Fibroblast of lung (primary cell): ENCODE results near the gene ZAR1. TPM values are rescaled to one million over a fixed set of nuclear protein-coding genes. Genes with fewer than 3 reads are reported as not detected.
A peak's percentile ranks its signal among the peaks of the same experiment; 100 is the strongest.

Source experiments
- DNase-seq, 2 donors: peaks; one replicate each; pipeline versions ENCODE4 v3.0.0 to v3.0.0-alpha.2; 2010; ENCODE audit warnings: low read depth in 2 of 2
- H2AFZ ChIP-seq: 2 replicates; pipeline ENCODE4 v1.5.1; 2012; ENCODE audit warnings: low read length, control low read depth, inconsistent platforms
- H3K27ac ChIP-seq: 2 replicates; pipeline ENCODE4 v1.5.1; 2011; ENCODE audit warnings: low read length, control low read depth; ENCODE audit not compliant: insufficient read depth
- H3K27me3 ChIP-seq: 2 replicates; pipeline ENCODE4 v1.5.1; 2011; ENCODE audit warnings: mild to moderate bottlenecking, low read length; ENCODE audit not compliant: control insufficient read depth, insufficient read depth
- H3K36me3 ChIP-seq: 2 replicates; pipeline ENCODE4 v1.5.1; 2011; ENCODE audit warnings: low read length; ENCODE audit not compliant: control insufficient read depth, insufficient read depth
- H3K4me1 ChIP-seq: 2 replicates; pipeline ENCODE4 v1.5.1; 2011; ENCODE audit warnings: low read length; ENCODE audit not compliant: control insufficient read depth, insufficient read depth; ENCODE audit errors: extremely low read depth
- H3K4me2 ChIP-seq: 2 replicates; pipeline ENCODE4 v1.5.1; 2011; ENCODE audit warnings: low read length, control low read depth; ENCODE audit not compliant: insufficient read depth; ENCODE audit errors: extremely low read depth
- H3K4me3 ChIP-seq, 4 experiments: fragments of 200-600 bp in 1 of 4; sonication (generic) in 1 of 4; replicated peaks in 1 of 4; 2 replicates each; pipeline ENCODE4 v1.5.1; 2011 to 2016; ENCODE audit warnings: low read length in 4 of 4, low read depth in 3 of 4, mild to moderate bottlenecking in 3 of 4, control low read depth in 2 of 4, inconsistent platforms in 1 of 4, mixed read lengths in 1 of 4; ENCODE audit not compliant: insufficient read depth in 1 of 4; ENCODE audit errors: control extremely low read depth in 1 of 4
- H3K79me2 ChIP-seq: 2 replicates; pipeline ENCODE4 v1.5.1; 2012; ENCODE audit warnings: mild to moderate bottlenecking, low read length, inconsistent platforms; ENCODE audit not compliant: control insufficient read depth, insufficient read depth
- H3K9ac ChIP-seq: 2 replicates; pipeline ENCODE4 v1.5.1; 2011; ENCODE audit warnings: mild to moderate bottlenecking, low read length, control low read depth; ENCODE audit not compliant: insufficient read depth
- H3K9me3 ChIP-seq: 2 replicates; pipeline ENCODE4 v1.5.1; 2012; ENCODE audit warnings: low read depth, low read length; ENCODE audit not compliant: control insufficient read depth, insufficient read depth
- H4K20me1 ChIP-seq: 2 replicates; pipeline ENCODE4 v1.5.1; 2011; ENCODE audit warnings: low read length; ENCODE audit not compliant: control insufficient read depth, insufficient read depth; ENCODE audit errors: extremely low read depth
- EZH2 ChIP-seq: IDR thresholded peaks from 2 replicates; pipeline ENCODE4 v1.5.1; 2012; ENCODE audit warnings: low read length, control low read depth, mild to moderate bottlenecking; ENCODE audit errors: missing control alignments
- polyA plus RNA-seq, 2 donors: library from polyadenylated mRNA; depleted of rRNA in 1 of 2; stranded (reverse) in 1 of 2; unstranded in 1 of 2; fragments of >200 nt; gene quantifications; 2 replicates each; pipeline ENCODE4 v1.2.1, GENCODE V29; 2011 to 2012; ENCODE audit warnings: missing spikeins in 1 of 2
- total RNA-seq: library from RNA; depleted of rRNA; stranded (reverse); fragments of >200 nt; gene quantifications from 2 replicates; pipeline ENCODE4 v1.2.1, GENCODE V29; 2014
- TF ChIP-seq, protein P1 (sequence below), 2 donors: IDR thresholded peaks in 1 of 2; conservative IDR thresholded peaks in 1 of 2; 1 replicate in 1 of 2; 2 replicates in 1 of 2; pipeline ENCODE4 v1.5.1; 2011 to 2012; ENCODE audit warnings: low read length in 2 of 2, control low read depth in 1 of 2, inconsistent platforms in 1 of 2, low read depth in 1 of 2, mild to moderate bottlenecking in 1 of 2

Gene ZAR1
- total and polyA plus RNA-seq, 2 donors (not counting 1 experiment from before 2014, with no cell fraction given) = not detected

DNA sequence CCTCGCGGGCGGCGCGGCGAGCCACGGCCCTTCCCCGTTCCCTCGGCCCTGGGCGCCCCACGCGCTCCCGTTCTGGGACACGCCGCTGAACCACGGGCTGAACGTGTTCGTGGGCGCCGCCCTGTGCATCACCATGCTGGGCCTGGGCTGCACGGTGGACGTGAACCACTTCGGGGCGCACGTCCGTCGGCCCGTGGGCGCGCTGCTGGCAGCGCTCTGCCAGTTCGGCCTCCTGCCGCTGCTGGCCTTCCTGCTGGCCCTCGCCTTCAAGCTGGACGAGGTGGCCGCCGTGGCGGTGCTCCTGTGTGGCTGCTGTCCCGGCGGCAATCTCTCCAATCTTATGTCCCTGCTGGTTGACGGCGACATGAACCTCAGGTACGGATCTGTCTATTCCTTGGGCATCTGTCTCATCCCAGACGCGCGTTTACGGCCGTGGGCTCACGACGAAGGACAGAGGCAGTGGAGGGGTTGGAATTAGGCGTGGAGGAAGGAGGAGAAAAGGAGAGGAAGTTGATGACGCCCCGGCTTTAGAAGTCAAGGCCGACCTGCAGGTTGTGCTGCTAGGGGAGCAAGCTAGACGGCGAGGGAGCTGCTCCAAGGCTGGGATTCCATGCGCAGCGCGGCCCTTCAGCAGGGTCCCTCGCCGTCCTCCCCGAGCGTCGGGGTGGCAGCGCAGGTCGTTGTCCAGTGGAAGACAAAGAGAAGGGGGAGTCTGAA is 6.1 kb upstream of the ZAR1 start:
- H3K4me2 ChIP-seq = no peak overlapping the region
- H3K9ac ChIP-seq = no peak overlapping the region
- no peak overlapping the region for H3K27ac ChIP-seq
- peaks cover 38% of the 10 kb centered on the region for H3K27me3 ChIP-seq
- DNase-seq = no peak
- TF ChIP-seq EZH2 = peak; percentile 98
- TF ChIP-seq, protein P1, sequence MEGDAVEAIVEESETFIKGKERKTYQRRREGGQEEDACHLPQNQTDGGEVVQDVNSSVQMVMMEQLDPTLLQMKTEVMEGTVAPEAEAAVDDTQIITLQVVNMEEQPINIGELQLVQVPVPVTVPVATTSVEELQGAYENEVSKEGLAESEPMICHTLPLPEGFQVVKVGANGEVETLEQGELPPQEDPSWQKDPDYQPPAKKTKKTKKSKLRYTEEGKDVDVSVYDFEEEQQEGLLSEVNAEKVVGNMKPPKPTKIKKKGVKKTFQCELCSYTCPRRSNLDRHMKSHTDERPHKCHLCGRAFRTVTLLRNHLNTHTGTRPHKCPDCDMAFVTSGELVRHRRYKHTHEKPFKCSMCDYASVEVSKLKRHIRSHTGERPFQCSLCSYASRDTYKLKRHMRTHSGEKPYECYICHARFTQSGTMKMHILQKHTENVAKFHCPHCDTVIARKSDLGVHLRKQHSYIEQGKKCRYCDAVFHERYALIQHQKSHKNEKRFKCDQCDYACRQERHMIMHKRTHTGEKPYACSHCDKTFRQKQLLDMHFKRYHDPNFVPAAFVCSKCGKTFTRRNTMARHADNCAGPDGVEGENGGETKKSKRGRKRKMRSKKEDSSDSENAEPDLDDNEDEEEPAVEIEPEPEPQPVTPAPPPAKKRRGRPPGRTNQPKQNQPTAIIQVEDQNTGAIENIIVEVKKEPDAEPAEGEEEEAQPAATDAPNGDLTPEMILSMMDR (conservative IDR thresholded peaks at IDR 0.05 in 1 of 2, IDR thresholded peaks at IDR 0.05 in 1 of 2; ENCODE audit: low read depth in 1 of 2, low read length in 2 of 2) = no peak
- no peaks in the 10 kb centered on the region for H3K4me1 ChIP-seq
- no peaks in the 10 kb centered on the region for H4K20me1 ChIP-seq
- no peaks in the 10 kb centered on the region for H3K9me3 ChIP-seq
- no peak overlapping the region for H2AFZ ChIP-seq
- no peaks in the 10 kb centered on the region for H3K79me2 ChIP-seq
- H3K36me3 ChIP-seq = no peaks in the 10 kb centered on the region
- H3K4me3 ChIP-seq = no peak overlapping the region

DNA sequence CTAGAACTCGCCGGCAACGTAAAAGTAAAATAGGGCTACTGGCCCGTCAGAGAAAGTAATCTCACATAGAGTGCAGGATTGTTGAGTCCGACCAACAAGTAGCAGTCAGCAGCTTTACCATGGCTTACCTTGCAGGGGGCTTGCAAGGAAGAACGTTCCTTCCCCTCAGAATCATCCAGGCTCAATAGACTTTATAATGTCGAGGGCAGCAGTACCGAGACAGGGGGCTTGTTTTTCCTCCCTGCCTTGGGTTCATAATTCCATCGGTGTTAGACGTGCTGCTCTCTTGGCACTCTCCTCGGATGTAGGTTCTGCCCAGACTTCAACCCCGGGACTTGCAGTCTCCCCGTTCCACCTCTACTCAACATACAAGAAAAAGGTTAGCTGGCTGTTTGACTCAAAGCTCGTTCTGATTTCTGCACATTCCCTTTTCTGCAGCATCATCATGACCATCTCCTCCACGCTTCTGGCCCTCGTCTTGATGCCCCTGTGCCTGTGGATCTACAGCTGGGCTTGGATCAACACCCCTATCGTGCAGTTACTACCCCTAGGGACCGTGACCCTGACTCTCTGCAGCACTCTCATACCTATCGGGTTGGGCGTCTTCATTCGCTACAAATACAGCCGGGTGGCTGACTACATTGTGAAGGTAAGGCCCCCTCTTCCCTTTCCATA is 5.4 kb upstream of the ZAR1 start:
- Histone ChIP-seq H3K4me2 (no peak overlapping the region), H3K9ac (no peak overlapping the region), H3K27me3 (peaks cover 42% of the 10 kb centered on the region), H3K36me3 (no peaks in the 10 kb centered on the region), H3K27ac (no peak overlapping the region), H3K4me1 (no peaks in the 10 kb centered on the region), H3K4me3 (no peak overlapping the region), H2AFZ (no peak overlapping the region), H4K20me1 (no peaks in the 10 kb centered on the region), H3K9me3 (no peaks in the 10 kb centered on the region), H3K79me2 (no peaks in the 10 kb centered on the region)
- no peak for DNase-seq
- no peak for TF ChIP-seq EZH2
- TF ChIP-seq, protein P1 (conservative IDR thresholded peaks at IDR 0.05 in 1 of 2, IDR thresholded peaks at IDR 0.05 in 1 of 2; ENCODE audit: low read depth in 1 of 2, low read length in 2 of 2) = no peak

DNA sequence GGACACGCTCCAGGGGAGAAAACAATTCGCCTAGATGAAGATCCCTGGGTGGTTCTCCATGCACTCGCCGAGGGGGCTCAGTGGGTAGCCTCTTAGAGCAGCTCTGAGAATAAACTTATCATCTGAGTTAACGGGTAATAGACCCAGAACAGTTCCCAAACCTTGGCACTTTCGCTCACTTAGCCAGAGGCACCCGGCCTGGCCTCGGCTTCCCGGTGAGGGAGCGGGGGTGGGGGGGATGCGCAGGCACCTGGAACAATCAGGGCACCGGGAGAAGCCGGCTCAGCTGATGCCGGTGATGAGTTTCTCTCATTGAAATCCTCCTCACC is 405 bp upstream of the ZAR1 start:
- TF ChIP-seq EZH2 = no peak
- TF ChIP-seq, protein P1 (conservative IDR thresholded peaks at IDR 0.05 in 1 of 2, IDR thresholded peaks at IDR 0.05 in 1 of 2; ENCODE audit: low read depth in 1 of 2, low read length in 2 of 2) = no peak
- no peak overlapping the region for H3K4me2 ChIP-seq

More for the DNA sequence above, 405 bp upstream of the ZAR1 start:
- Histone ChIP-seq H3K4me1 (no peaks in the 10 kb centered on the region), H3K4me3 (no peak overlapping the region), H3K27ac (no peak overlapping the region), H2AFZ (no peak overlapping the region), H4K20me1 (no peaks in the 10 kb centered on the region), H3K9me3 (no peaks in the 10 kb centered on the region), H3K79me2 (no peaks in the 10 kb centered on the region), H3K9ac (no peak overlapping the region), H3K36me3 (no peaks in the 10 kb centered on the region), H3K27me3 (peaks cover 39% of the 10 kb centered on the region)
- no peak for DNase-seq
